B cell (primary cell): Measurements from ENCODE around the gene CD4. TPM values are rescaled to one million over a fixed set of nuclear protein-coding genes. Genes with fewer than 3 reads are reported as not detected.

Source experiments
- ATAC-seq: fragments of 200-7000 bp; cut with Tn5 transposase; one replicate; pipeline ENCODE4 v1.10.0; 2021; ENCODE audit warnings: low read depth, mild to moderate bottlenecking, moderate number of reproducible peaks, moderate library complexity
- CTCF ChIA-PET: fragments of 350-600 bp; sonication (Branson Sonifier 250); formaldehyde crosslinking; loops from one replicate; lab custom pipeline; 2021; ENCODE audit warnings: antibody characterized with exemption, inconsistent platforms; lab: Charles Lee
- POLR2A ChIA-PET: fragments of 350-600 bp; sonication (Branson Sonifier 250); formaldehyde crosslinking; loops from one replicate; lab custom pipeline; 2021; ENCODE audit warnings: antibody characterized with exemption; lab: Charles Lee
- DNase-seq: peaks from one replicate; pipeline ENCODE4 v3.0.0; 2013
- H2AFZ ChIP-seq: 2 replicates; pipeline ENCODE4 v1.6.1; 2012; ENCODE audit warnings: mild to moderate bottlenecking, low read depth, low read length; ENCODE audit not compliant: insufficient read depth, poor library complexity, severe bottlenecking
- H3K27ac ChIP-seq, 2 donors: 1 replicate in 1 of 2; 2 replicates in 1 of 2; pipeline ENCODE4 v1.5.1; 2012 to 2013; ENCODE audit warnings: low read length in 2 of 2, mild to moderate bottlenecking in 2 of 2, moderate library complexity in 1 of 2
- H3K27me3 ChIP-seq, 4 experiments: fragments of 200-600 bp in 1 of 4; sonication (generic) in 1 of 4; replicated peaks in 1 of 4; 1 replicate in 2 of 4; 2 replicates in 2 of 4; pipeline versions ENCODE4 v1.6.1 to v1.7.0; 2013 to 2016; ENCODE audit warnings: low read length in 3 of 4, mild to moderate bottlenecking in 2 of 4, mixed read lengths in 1 of 4, moderate library complexity in 1 of 4; ENCODE audit not compliant: insufficient read depth in 4 of 4, control insufficient read depth in 3 of 4; ENCODE audit errors: control extremely low read depth in 1 of 4
- H3K36me3 ChIP-seq, 2 experiments: replicated peaks in 1 of 2; 1 replicate in 1 of 2; 2 replicates in 1 of 2; pipeline versions ENCODE4 v1.6.1 to v1.7.1; 2013; ENCODE audit warnings: low read length in 1 of 2; ENCODE audit not compliant: insufficient read depth in 2 of 2, control insufficient read depth in 1 of 2; ENCODE audit errors: control extremely low read depth in 1 of 2, extremely low read depth in 1 of 2
- H3K4me1 ChIP-seq, 2 donors: fragments of 200-600 bp in 1 of 2; sonication (generic) in 1 of 2; 1 replicate in 1 of 2; 2 replicates in 1 of 2; pipeline versions ENCODE4 v1.5.1 to v1.6.1; 2013 to 2017; ENCODE audit warnings: low read length in 2 of 2; ENCODE audit not compliant: control insufficient read depth in 2 of 2, insufficient read depth in 2 of 2
- H3K4me2 ChIP-seq: replicated peaks from 2 replicates; pipeline ENCODE3; 2012; ENCODE audit warnings: mild to moderate bottlenecking, low read depth, low read length; ENCODE audit not compliant: poor library complexity, severe bottlenecking
- H3K4me3 ChIP-seq, 5 experiments: fragments of 200-600 bp in 1 of 5; sonication (generic) in 1 of 5; 1 replicate in 3 of 5; 2 replicates in 2 of 5; pipeline versions ENCODE4 v1.5.1 to v1.7.0; 2011 to 2016; ENCODE audit warnings: low read length in 4 of 5, mild to moderate bottlenecking in 4 of 5, low read depth in 2 of 5, control low read depth in 1 of 5, moderate library complexity in 1 of 5; ENCODE audit not compliant: insufficient read depth in 1 of 5; ENCODE audit errors: control extremely low read depth in 1 of 5, extremely low read depth in 1 of 5
- H3K79me2 ChIP-seq: fragments of 200-600 bp; sonication (generic); one replicate; pipeline ENCODE4 v1.6.0; 2016; ENCODE audit warnings: low read length; ENCODE audit not compliant: control insufficient read depth, insufficient read depth
- H3K9ac ChIP-seq: fragments of 200-600 bp; sonication (generic); 2 replicates; pipeline ENCODE4 v1.6.1; 2017; ENCODE audit warnings: mild to moderate bottlenecking, low read length, moderate library complexity
- H3K9me3 ChIP-seq, 3 donors: one replicate each; pipeline versions ENCODE4 v1.6.1 to v1.7.1; 2013; ENCODE audit warnings: low read length in 2 of 3; ENCODE audit not compliant: control insufficient read depth in 2 of 3, insufficient read depth in 1 of 3; ENCODE audit errors: control extremely low read depth in 1 of 3
- H4K20me1 ChIP-seq: 2 replicates; pipeline ENCODE4 v1.6.0; 2012; ENCODE audit warnings: mild to moderate bottlenecking, low read length; ENCODE audit not compliant: insufficient read depth, control insufficient read depth, poor library complexity, severe bottlenecking
- H3K27ac Mint-ChIP-seq: one replicate; pipeline ENCODE4 v1.8.0; 2021; ENCODE audit warnings: mixed read lengths
- H3K27me3 Mint-ChIP-seq: one replicate; pipeline ENCODE4 v1.8.0; 2021; ENCODE audit warnings: mixed read lengths
- H3K4me1 Mint-ChIP-seq: one replicate; pipeline ENCODE4 v1.8.0; 2021; ENCODE audit warnings: mixed read lengths
- H3K4me3 Mint-ChIP-seq: one replicate; pipeline ENCODE4 v1.8.0; 2021; ENCODE audit warnings: mixed read lengths
- H3K9me3 Mint-ChIP-seq: one replicate; pipeline ENCODE4 v1.8.0; 2022; ENCODE audit warnings: mixed read lengths; ENCODE audit not compliant: insufficient read depth
- CTCF ChIP-seq: fragments of 200-600 bp; IDR thresholded peaks from one replicate; pipeline ENCODE4 v1.8.0; 2022; ENCODE audit warnings: antibody characterized with exemption, mild to moderate bottlenecking
- EZH2 ChIP-seq: IDR thresholded peaks from 2 replicates; pipeline ENCODE4 v1.6.1; 2012; ENCODE audit warnings: borderline replicate concordance, low read depth, mild to moderate bottlenecking, moderate library complexity, low read length; ENCODE audit not compliant: insufficient read depth, poor library complexity, severe bottlenecking
- WGBS: methylation state at CpG from one replicate; pipeline ENCODE4 v1.1.5; 2013; ENCODE audit warnings: missing lambda C conversion rate; ENCODE audit not compliant: insufficient coverage; 5-methylcytosine and 5-hydroxymethylcytosine counted together
- intact Hi-C: fragments of 100-400 bp; cut with micrococcal nuclease; formaldehyde crosslinking; loops from one replicate; pipeline ENCODE4 v1.10.0; 2022
- polyA plus RNA-seq: library from polyadenylated mRNA; depleted of rRNA; stranded (reverse); fragments of >200 nt; gene quantifications from 2 replicates; pipeline ENCODE4 v1.2.3, GENCODE V29; 2012
- total RNA-seq, 2 donors: library from RNA; stranded (reverse); fragments of 120-200 nt in 1 of 2; gene quantifications; 1 replicate in 1 of 2; 2 replicates in 1 of 2; pipeline versions ENCODE4 v1.2.3 to v1.2.4, GENCODE V29; 2013 to 2022

The CD4 gene
- total and polyA plus RNA-seq, 2 donors (not counting 1 experiment from before 2014, with no cell fraction given) = 0.49 to 2.2 TPM

- peaks cover 0 to 42% (median 4%) of the 10 kb centered on the region in 4 experiments for H3K27me3 ChIP-seq
- ChIA-PET CTCF (interaction anchor here (0.7 kb wide), 1 partner anchor 40 kb away, joined by 3 read pairs; no protein-coding TSS in a partner anchor), POLR2A (no interaction called here)
- 87% methylated on average over 3 of the region's 4 CpGs for WGBS
- intact Hi-C loops = no loop called here
- H3K9me3 Mint-ChIP-seq = no peaks in the 10 kb centered on the region
- peaks cover 42% of the 10 kb centered on the region for H3K27me3 Mint-ChIP-seq
- H2AFZ ChIP-seq = no peak overlapping the region
- peaks cover 13 to 19% of the 10 kb centered on the region in 2 donors for H3K4me1 ChIP-seq
- no peak overlapping the region for H3K4me3 ChIP-seq
- no peak overlapping the region for H3K9ac ChIP-seq
- TF ChIP-seq EZH2 = no peak
- TF ChIP-seq CTCF = no peak
- no peaks in the 10 kb centered on the region for H4K20me1 ChIP-seq
- peaks cover 13% of the 10 kb centered on the region for H3K4me1 Mint-ChIP-seq
- no peaks in the 10 kb centered on the region for H3K36me3 ChIP-seq
- H3K4me3 Mint-ChIP-seq = no peak overlapping the region
- no peak overlapping the region for H3K4me2 ChIP-seq
- no peak overlapping the region for H3K27ac ChIP-seq
- H3K27ac Mint-ChIP-seq = no peak overlapping the region
- H3K9me3 ChIP-seq = no peaks in the 10 kb centered on the region
- ATAC-seq = no peak
- DNase-seq = no peak
- H3K79me2 ChIP-seq = no peaks in the 10 kb centered on the region
Measured at GRCh38 chr12:6796576-6796975, 7.2 kb downstream of the CD4 start.

- no peaks in the 10 kb centered on the region for H4K20me1 ChIP-seq
- H2AFZ ChIP-seq = no peak overlapping the region
- ChIA-PET POLR2A (no interaction called here), CTCF (no interaction called here)
- H3K27me3 ChIP-seq = peaks cover 0 to 35% (median 4%) of the 10 kb centered on the region in 4 experiments
- H3K4me3 Mint-ChIP-seq = no peak overlapping the region
- intact Hi-C loops = no loop called here
- H3K27ac ChIP-seq = no peak overlapping the region
- peaks cover 35% of the 10 kb centered on the region for H3K27me3 Mint-ChIP-seq
- WGBS = 90% methylated on average over 2 of the region's 5 CpGs
- H3K9me3 Mint-ChIP-seq = no peaks in the 10 kb centered on the region
- no peak for ATAC-seq
- H3K4me3 ChIP-seq = no peak overlapping the region
- H3K9ac ChIP-seq = no peak overlapping the region
- H3K79me2 ChIP-seq = no peaks in the 10 kb centered on the region
- no peak overlapping the region for H3K4me2 ChIP-seq
- H3K27ac Mint-ChIP-seq = no peak overlapping the region
- no peak for TF ChIP-seq CTCF
- TF ChIP-seq EZH2 = no peak
- no peaks in the 10 kb centered on the region for H3K4me1 ChIP-seq
- H3K36me3 ChIP-seq = no peaks in the 10 kb centered on the region
- H3K4me1 Mint-ChIP-seq = no peaks in the 10 kb centered on the region
- DNase-seq = no peak
- no peaks in the 10 kb centered on the region for H3K9me3 ChIP-seq
Measured at GRCh38 chr12:6799147-6799546, 9.8 kb downstream of the CD4 start.
